Chondrocyte (in vitro differentiated cells): ENCODE results near the gene NRG2. TPM values are rescaled to one million over a fixed set of nuclear protein-coding genes. Genes with fewer than 3 reads are reported as not detected.

ENCODE experiments used
- DNase-seq: peaks from one replicate; pipeline ENCODE4 v3.0.0; 2021; ENCODE audit warnings: mixed read lengths, low spot score
- H3K27ac Mint-ChIP-seq: one replicate; pipeline ENCODE4 v1.8.0; 2021; ENCODE audit warnings: mild to moderate bottlenecking, moderate library complexity, mixed read lengths; ENCODE audit not compliant: unreplicated experiment
- H3K27me3 Mint-ChIP-seq: 2 replicates; pipeline ENCODE4 v1.8.0; 2021; ENCODE audit warnings: low read depth, mixed read lengths
- H3K36me3 Mint-ChIP-seq: 2 replicates; pipeline ENCODE4 v1.8.0; 2021; ENCODE audit warnings: low read depth, mixed read lengths
- H3K4me1 Mint-ChIP-seq: 2 replicates; pipeline ENCODE4 v1.8.0; 2021; ENCODE audit warnings: low read depth, mild to moderate bottlenecking, mixed read lengths
- H3K4me3 Mint-ChIP-seq: one replicate; pipeline ENCODE4 v1.8.0; 2021; ENCODE audit warnings: mild to moderate bottlenecking, moderate library complexity, mixed read lengths; ENCODE audit not compliant: unreplicated experiment
- H3K9me3 Mint-ChIP-seq: 2 replicates; pipeline ENCODE4 v1.8.0; 2021; ENCODE audit warnings: low read depth, mixed read lengths
- CTCF ChIP-seq: fragments of 200-600 bp; sonication (generic); IDR thresholded peaks from 2 replicates; pipeline ENCODE4 v1.5.0; 2021; ENCODE audit warnings: antibody characterized with exemption, mild to moderate bottlenecking, moderate library complexity
- total RNA-seq: library from RNA; stranded (reverse); gene quantifications from 3 replicates; pipeline ENCODE4 v1.2.1, GENCODE V29; 2021

The NRG2 gene
- total RNA-seq, 1 donor from 2014 or later, result 0.27 TPM

GRCh38 chr5:139875957-139876356 lies 167.1 kb downstream of the NRG2 start:
- Mint-ChIP-seq H3K9me3 (peaks cover 8% of the 10 kb centered on the region), H3K27me3 (peaks cover 37% of the 10 kb centered on the region), H3K36me3 (peaks cover 3% of the 10 kb centered on the region), H3K4me1 (peaks cover 14% of the 10 kb centered on the region), H3K27ac (no peak overlapping the region), H3K4me3 (no peak overlapping the region)
- no peak for TF ChIP-seq CTCF
- no peak for DNase-seq

- Mint-ChIP-seq H3K36me3 (peaks cover 3% of the 10 kb centered on the region), H3K27me3 (peaks cover 43% of the 10 kb centered on the region)
Measured at GRCh38 chr5:139872851-139873794, 170.0 kb downstream of the NRG2 start.

GRCh38 chr5:139872052-139872766 lies 170.9 kb downstream of the NRG2 start:
- Mint-ChIP-seq H3K9me3 (peaks cover 8% of the 10 kb centered on the region), H3K4me3 (no peak overlapping the region), H3K4me1 (peaks cover 3% of the 10 kb centered on the region), H3K27ac (no peak overlapping the region), H3K27me3 (peaks cover 47% of the 10 kb centered on the region), H3K36me3 (peaks cover 3% of the 10 kb centered on the region)
- no peak for DNase-seq
- peak; percentile 49 for TF ChIP-seq CTCF

More at GRCh38 chr5:139872851-139873794, 170.0 kb downstream of the NRG2 start:
- Mint-ChIP-seq H3K27ac (no peak overlapping the region), H3K9me3 (peaks cover 8% of the 10 kb centered on the region), H3K4me1 (peaks cover 3% of the 10 kb centered on the region), H3K4me3 (no peak overlapping the region)
- no peak for TF ChIP-seq CTCF
- no peak for DNase-seq

- Mint-ChIP-seq H3K27me3 (peaks cover 53% of the 10 kb centered on the region), H3K9me3 (peaks cover 8% of the 10 kb centered on the region), H3K4me1 (peaks cover 3% of the 10 kb centered on the region), H3K27ac (no peak overlapping the region), H3K4me3 (no peak overlapping the region), H3K36me3 (peaks cover 3% of the 10 kb centered on the region)
- DNase-seq, result no peak
- TF ChIP-seq CTCF, result no peak
Measured at GRCh38 chr5:139871614-139872013, 171.5 kb downstream of the NRG2 start.

- peaks cover 3% of the 10 kb centered on the region for H3K4me1 Mint-ChIP-seq
- no peak for TF ChIP-seq CTCF
Measured at GRCh38 chr5:139870677-139871076, 172.4 kb downstream of the NRG2 start.

More at GRCh38 chr5:139870677-139871076, 172.4 kb downstream of the NRG2 start:
- Mint-ChIP-seq H3K27me3 (peaks cover 56% of the 10 kb centered on the region), H3K9me3 (peaks cover 3% of the 10 kb centered on the region), H3K36me3 (peaks cover 2% of the 10 kb centered on the region), H3K27ac (no peak overlapping the region), H3K4me3 (no peak overlapping the region)
- DNase-seq, result no peak
